Mesothelial cell of epicardium (in vitro differentiated cells): Measurements from ENCODE around the gene CTAGE1. TPM values are rescaled to one million over a fixed set of nuclear protein-coding genes. Genes with fewer than 3 reads are reported as not detected.

ENCODE experiments used
- DNase-seq, 2 experiments: peaks; one replicate each; pipeline ENCODE4 v3.0.0; 2021; ENCODE audit warnings: low spot score in 2 of 2; ENCODE audit not compliant: unreplicated experiment in 2 of 2
- H3K27ac Mint-ChIP-seq: 2 replicates; pipeline ENCODE4 v1.8.0; 2021; ENCODE audit warnings: mixed read lengths
- H3K27me3 Mint-ChIP-seq: 2 replicates; pipeline ENCODE4 v1.8.0; 2021; ENCODE audit warnings: low read depth, mixed read lengths
- H3K36me3 Mint-ChIP-seq: 2 replicates; pipeline ENCODE4 v1.8.0; 2021; ENCODE audit warnings: mixed read lengths
- H3K4me1 Mint-ChIP-seq: 2 replicates; pipeline ENCODE4 v1.8.0; 2021; ENCODE audit warnings: mixed read lengths
- H3K4me3 Mint-ChIP-seq: 2 replicates; pipeline ENCODE4 v1.8.0; 2021; ENCODE audit warnings: mild to moderate bottlenecking, moderate library complexity, mixed read lengths
- H3K9me3 Mint-ChIP-seq: 2 replicates; pipeline ENCODE4 v1.8.0; 2021; ENCODE audit warnings: mixed read lengths
- total RNA-seq: library from RNA; stranded (reverse); gene quantifications from 3 replicates; pipeline ENCODE4 v1.2.1, GENCODE V29; 2021
- TF ChIP-seq, protein P1 (sequence below): fragments of 200-600 bp; sonication (generic); IDR thresholded peaks from one replicate; pipeline ENCODE4 v1.5.0; 2021; ENCODE audit warnings: antibody characterized with exemption; ENCODE audit not compliant: unreplicated experiment

The CTAGE1 gene
- total RNA-seq, 1 donor from 2014 or later = 0.07 TPM

DNA sequence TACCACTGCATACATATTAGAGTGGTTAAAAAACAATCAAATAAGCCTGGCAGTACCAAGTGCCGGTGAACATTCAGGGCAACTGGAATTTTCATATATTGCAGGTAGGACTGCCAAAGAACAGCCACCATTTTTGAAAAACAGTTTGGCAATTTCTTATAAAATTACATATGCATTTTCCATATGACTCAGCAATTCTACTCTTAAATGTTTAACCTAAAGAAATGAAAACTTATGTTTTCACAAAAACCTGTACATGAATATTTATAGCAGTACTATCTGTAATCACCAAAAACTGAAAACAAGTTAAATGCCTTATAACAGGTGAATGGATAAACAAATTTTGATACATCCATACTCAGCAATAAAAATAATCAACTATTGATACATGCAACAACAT is 39.9 kb downstream of the CTAGE1 start:
- TF ChIP-seq, protein P1, sequence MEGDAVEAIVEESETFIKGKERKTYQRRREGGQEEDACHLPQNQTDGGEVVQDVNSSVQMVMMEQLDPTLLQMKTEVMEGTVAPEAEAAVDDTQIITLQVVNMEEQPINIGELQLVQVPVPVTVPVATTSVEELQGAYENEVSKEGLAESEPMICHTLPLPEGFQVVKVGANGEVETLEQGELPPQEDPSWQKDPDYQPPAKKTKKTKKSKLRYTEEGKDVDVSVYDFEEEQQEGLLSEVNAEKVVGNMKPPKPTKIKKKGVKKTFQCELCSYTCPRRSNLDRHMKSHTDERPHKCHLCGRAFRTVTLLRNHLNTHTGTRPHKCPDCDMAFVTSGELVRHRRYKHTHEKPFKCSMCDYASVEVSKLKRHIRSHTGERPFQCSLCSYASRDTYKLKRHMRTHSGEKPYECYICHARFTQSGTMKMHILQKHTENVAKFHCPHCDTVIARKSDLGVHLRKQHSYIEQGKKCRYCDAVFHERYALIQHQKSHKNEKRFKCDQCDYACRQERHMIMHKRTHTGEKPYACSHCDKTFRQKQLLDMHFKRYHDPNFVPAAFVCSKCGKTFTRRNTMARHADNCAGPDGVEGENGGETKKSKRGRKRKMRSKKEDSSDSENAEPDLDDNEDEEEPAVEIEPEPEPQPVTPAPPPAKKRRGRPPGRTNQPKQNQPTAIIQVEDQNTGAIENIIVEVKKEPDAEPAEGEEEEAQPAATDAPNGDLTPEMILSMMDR = no peak
- no peak for DNase-seq
- Mint-ChIP-seq H3K27ac (no peak overlapping the region), H3K4me1 (peaks cover 11% of the 10 kb centered on the region), H3K4me3 (no peak overlapping the region), H3K27me3 (peaks cover 9% of the 10 kb centered on the region), H3K9me3 (peaks cover 3% of the 10 kb centered on the region), H3K36me3 (no peaks in the 10 kb centered on the region)

DNA sequence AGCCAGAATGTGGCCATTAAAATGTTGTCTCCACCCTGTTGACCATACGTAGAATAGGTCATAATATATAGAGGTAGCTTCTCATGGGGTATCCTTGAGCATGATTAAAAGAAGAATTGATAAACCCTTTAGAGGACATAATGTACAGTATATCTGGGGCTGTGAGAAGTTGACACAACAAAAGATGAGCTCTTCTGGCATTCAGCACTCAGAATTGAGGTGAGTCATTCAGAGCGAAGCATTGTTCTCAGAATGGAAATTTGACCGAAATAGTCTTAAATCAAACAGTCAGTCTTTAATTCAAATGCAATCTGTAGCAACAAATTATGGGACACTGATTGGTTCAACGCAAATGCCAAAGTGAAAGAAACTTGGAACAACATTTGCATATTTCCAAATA is 47.3 kb downstream of the CTAGE1 start:
- Mint-ChIP-seq H3K4me1 (no peaks in the 10 kb centered on the region), H3K36me3 (no peaks in the 10 kb centered on the region), H3K4me3 (no peak overlapping the region), H3K9me3 (peaks cover 3% of the 10 kb centered on the region), H3K27ac (no peak overlapping the region), H3K27me3 (peaks cover 12% of the 10 kb centered on the region)
- DNase-seq = no peak
- TF ChIP-seq, protein P1 = no peak

DNA sequence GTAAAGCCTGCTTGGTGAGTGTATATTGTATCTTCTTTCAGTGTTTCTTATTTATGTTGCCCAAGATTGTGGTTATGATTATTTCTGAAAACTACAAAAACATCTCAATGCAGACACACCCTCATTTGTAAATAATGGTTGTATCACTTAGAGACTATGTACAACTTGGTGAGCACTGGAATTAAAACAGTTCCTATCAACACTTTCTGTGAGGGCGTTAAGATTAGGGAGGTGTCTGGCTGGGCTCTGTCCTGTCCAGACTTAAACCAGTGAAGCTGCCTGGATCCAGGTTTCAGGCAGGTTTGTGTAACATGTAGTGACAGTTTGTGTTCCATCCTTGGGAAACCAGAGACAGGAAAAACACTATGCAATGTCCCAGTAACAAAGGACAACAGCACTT is 49.7 kb downstream of the CTAGE1 start:
- TF ChIP-seq, protein P1 = no peak
- no peak for DNase-seq
- no peak overlapping the region for H3K27ac Mint-ChIP-seq
- no peaks in the 10 kb centered on the region for H3K36me3 Mint-ChIP-seq
- no peak overlapping the region for H3K4me3 Mint-ChIP-seq
- no peaks in the 10 kb centered on the region for H3K4me1 Mint-ChIP-seq
- peaks cover 4% of the 10 kb centered on the region for H3K27me3 Mint-ChIP-seq
- peaks cover 3% of the 10 kb centered on the region for H3K9me3 Mint-ChIP-seq

DNA sequence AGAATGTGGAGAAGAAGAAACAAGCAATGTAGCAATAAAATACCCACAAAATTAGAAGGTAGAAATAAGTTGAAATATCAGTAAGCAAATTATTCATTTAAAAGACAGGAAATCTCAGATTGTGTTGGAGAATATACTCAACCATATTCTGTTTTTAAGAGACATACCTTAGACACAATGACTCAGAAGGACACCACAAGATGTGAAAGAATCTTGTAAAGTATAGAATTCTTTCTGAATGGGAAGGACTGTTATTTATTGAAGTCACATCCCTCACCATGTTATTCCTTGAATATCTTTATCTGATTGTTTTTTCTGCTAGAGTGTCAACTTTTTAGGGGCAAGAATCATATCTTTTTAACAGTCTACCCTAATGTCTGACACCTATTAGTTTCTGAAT is 50.4 kb downstream of the CTAGE1 start:
- no peak overlapping the region for H3K4me3 Mint-ChIP-seq
- H3K27me3 Mint-ChIP-seq = peaks cover 4% of the 10 kb centered on the region
- no peak overlapping the region for H3K27ac Mint-ChIP-seq
- no peak for DNase-seq
- no peaks in the 10 kb centered on the region for H3K9me3 Mint-ChIP-seq
- TF ChIP-seq, protein P1 = no peak
- no peaks in the 10 kb centered on the region for H3K4me1 Mint-ChIP-seq
- no peaks in the 10 kb centered on the region for H3K36me3 Mint-ChIP-seq

DNA sequence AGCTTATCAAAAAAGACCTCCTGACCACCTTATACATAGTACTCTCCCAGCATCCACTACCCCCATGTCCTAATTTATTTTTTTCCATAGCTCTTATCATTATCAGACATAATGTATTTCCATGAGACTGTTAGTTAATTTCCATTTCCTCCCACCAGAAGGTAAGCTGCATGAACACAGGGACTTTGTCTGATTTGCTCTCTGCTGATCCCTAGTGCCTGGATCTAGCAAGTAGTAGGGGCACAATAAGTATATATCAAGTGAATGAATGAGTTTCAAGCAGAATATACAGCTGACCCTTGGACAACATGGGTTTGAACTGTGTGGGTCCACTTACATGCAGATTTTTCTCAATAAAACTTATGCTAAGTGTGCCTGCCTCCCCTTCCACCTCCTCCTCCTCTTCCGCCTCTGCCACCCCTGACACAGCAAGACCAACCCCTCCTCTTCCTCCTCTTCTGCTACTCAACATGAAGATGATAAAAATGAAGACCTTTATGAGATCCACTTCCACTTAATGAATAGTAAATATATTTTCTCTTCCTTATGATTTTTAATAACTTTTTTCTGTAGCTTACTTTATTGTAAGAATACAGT is 53.8 kb downstream of the CTAGE1 start:
- TF ChIP-seq, protein P1 = no peak
- no peak overlapping the region for H3K27ac Mint-ChIP-seq
- H3K4me3 Mint-ChIP-seq = no peak overlapping the region
- no peaks in the 10 kb centered on the region for H3K9me3 Mint-ChIP-seq
- no peak for DNase-seq
- no peaks in the 10 kb centered on the region for H3K36me3 Mint-ChIP-seq
- H3K27me3 Mint-ChIP-seq = peaks cover 3% of the 10 kb centered on the region
- H3K4me1 Mint-ChIP-seq = no peaks in the 10 kb centered on the region

Other genes with a start within 250 kb of the CTAGE1 start
- gene GATA6, start 248.3 kb downstream of the CTAGE1 start, total RNA-seq = 99.0 to 108 TPM (median 106 TPM) in 3 replicates